HG03342 (cell line): ENCODE results near the gene GJD4.

ENCODE experiments used
- ATAC-seq: cut with Tn5 transposase; IDR thresholded peaks from one replicate; pipeline ENCODE4 v1.9.1; 2021; ENCODE audit warnings: mild to moderate bottlenecking, moderate library complexity; ENCODE audit not compliant: unreplicated experiment

GJD4 gene

GRCh38 chr10:35644050-35644950, 39.2 kb downstream of the GJD4 start:
- no peak for ATAC-seq

DNA sequence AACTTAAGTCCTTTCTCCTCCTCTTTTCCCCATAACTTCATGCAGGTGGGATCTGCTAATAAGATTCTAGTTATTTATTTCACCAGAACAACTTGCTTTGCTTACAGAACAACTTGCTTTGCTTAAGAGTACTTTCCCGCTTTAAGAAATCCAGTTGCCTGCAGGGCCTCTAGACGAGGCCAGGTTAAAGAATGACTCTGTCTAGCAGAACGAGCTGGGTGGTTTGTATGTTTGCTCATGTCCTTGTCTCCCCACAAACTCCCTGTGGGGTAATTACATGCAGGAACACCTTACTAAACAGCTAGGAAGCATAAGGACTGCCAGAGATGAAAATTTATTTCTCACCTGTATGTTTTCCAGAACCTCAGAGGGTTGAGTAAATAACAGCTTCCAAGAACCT, 45.8 kb downstream of the GJD4 start:
- no peak for ATAC-seq

GRCh38 chr10:35652824-35653223, 47.7 kb downstream of the GJD4 start:
- ATAC-seq, result no peak

DNA sequence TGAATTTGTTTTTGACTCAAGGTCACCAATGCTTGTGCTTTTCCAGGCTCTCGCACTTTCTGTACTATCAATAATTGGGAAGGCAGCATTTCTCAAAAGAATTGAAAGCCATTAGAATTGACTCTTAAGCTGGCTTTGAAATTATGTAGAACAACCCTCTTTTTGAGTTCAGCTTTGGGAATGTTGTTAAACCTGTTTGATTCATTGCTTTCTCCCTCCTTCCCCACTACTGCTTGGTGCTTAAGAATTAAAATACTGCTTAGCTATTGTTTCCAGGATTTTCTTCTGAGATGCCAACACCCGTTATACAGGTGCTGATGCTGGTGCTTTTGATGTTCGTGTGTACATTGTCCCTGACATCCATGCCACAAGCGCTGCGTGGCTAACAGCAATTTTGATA, 52.5 kb downstream of the GJD4 start:
- no peak for ATAC-seq
